SK-N-SH (cell line): ENCODE measurements around the gene CNTN4. TPM values are rescaled to one million over a fixed set of nuclear protein-coding genes. Genes with fewer than 3 reads are reported as not detected.

Experiments
- CTCF ChIA-PET: fragments of 300-600, 350-600 bp; formaldehyde crosslinking; extraction: SDS; loops from one replicate; lab custom pipeline; 2021; lab: Yijun Ruan, JAX
- POLR2A ChIA-PET: fragments of 350-600 bp; sonication (Branson Sonifier 250); formaldehyde crosslinking; extraction: SDS; loops from one replicate; lab custom pipeline; 2020; ENCODE audit warnings: antibody characterized with exemption, inconsistent platforms; lab: Yijun Ruan, JAX
- DNase-seq: peaks from one replicate; pipeline ENCODE4 v3.0.0; 2012
- H2AFZ ChIP-seq: fragments of 200-600 bp; sonication (generic); 2 replicates; pipeline ENCODE4 v1.8.1; 2016; ENCODE audit warnings: antibody characterized with exemption, mild to moderate bottlenecking, low read depth
- H3F3A ChIP-seq: fragments of 200-600 bp; sonication (generic); replicated peaks from 2 replicates; pipeline ENCODE3; 2016; ENCODE audit warnings: antibody characterized with exemption, mild to moderate bottlenecking; ENCODE audit not compliant: insufficient read depth
- H3K27ac ChIP-seq, 2 experiments: fragments of 200-500 bp in 1 of 2; fragments of 200-600 bp in 1 of 2; sonication (Bioruptor generic) in 1 of 2; sonication (generic), shearing (Covaris generic) in 1 of 2; 2 replicates each; pipeline versions ENCODE4 v1.5.1 to v1.6.1; 2014 to 2016; ENCODE audit warnings: low read depth in 2 of 2, inconsistent platforms in 1 of 2, low read length in 1 of 2, mild to moderate bottlenecking in 1 of 2, mixed read lengths in 1 of 2
- H3K27me3 ChIP-seq: fragments of 200-600 bp; sonication (generic), shearing (Covaris generic); 2 replicates; pipeline ENCODE4 v1.6.1; 2016; ENCODE audit warnings: mixed run types; ENCODE audit not compliant: insufficient read depth
- H3K36me3 ChIP-seq, 2 experiments: fragments of 200-500 bp in 1 of 2; fragments of 200-600 bp in 1 of 2; sonication (Bioruptor generic) in 1 of 2; sonication (generic) in 1 of 2; replicated peaks in 1 of 2; 2 replicates each; pipeline versions ENCODE3 to v1.5.1; 2014 to 2016; ENCODE audit warnings: low read length in 1 of 2, mild to moderate bottlenecking in 1 of 2; ENCODE audit not compliant: insufficient read depth in 2 of 2, control insufficient read depth in 1 of 2
- H3K4me1 ChIP-seq, 2 experiments: fragments of 200-500 bp in 1 of 2; fragments of 200-600 bp in 1 of 2; sonication (Bioruptor generic) in 1 of 2; sonication (generic), shearing (Covaris generic) in 1 of 2; 2 replicates each; pipeline versions ENCODE4 v1.5.1 to v1.6.1; 2014 to 2016; ENCODE audit warnings: low read depth in 1 of 2, low read length in 1 of 2, mixed run types in 1 of 2; ENCODE audit not compliant: insufficient read depth in 2 of 2, control insufficient read depth in 1 of 2
- H3K4me2 ChIP-seq: fragments of 200-600 bp; sonication (generic), shearing (Covaris generic); 2 replicates; pipeline ENCODE4 v1.6.1; 2017; ENCODE audit warnings: mixed run types
- H3K4me3 ChIP-seq, 2 experiments: fragments of 200-500 bp in 1 of 2; fragments of 200-600 bp in 1 of 2; sonication (Bioruptor generic) in 1 of 2; sonication (generic), shearing (Covaris generic) in 1 of 2; 2 replicates each; pipeline versions ENCODE4 v1.5.1 to v1.8.1; 2014 to 2016; ENCODE audit warnings: low read depth in 2 of 2, inconsistent platforms in 1 of 2, low read length in 1 of 2, mild to moderate bottlenecking in 1 of 2, mixed read lengths in 1 of 2, moderate library complexity in 1 of 2
- H3K79me2 ChIP-seq: fragments of 200-600 bp; sonication (generic); 2 replicates; pipeline ENCODE4 v1.8.1; 2017; ENCODE audit warnings: mild to moderate bottlenecking; ENCODE audit not compliant: insufficient read depth
- H3K9ac ChIP-seq: fragments of 200-600 bp; sonication (generic); 2 replicates; pipeline ENCODE4 v1.6.1; 2017; ENCODE audit warnings: mixed run types
- H3K9me2 ChIP-seq: fragments of 200-600 bp; sonication (generic); 2 replicates; pipeline ENCODE4 v1.6.1; 2017; ENCODE audit warnings: mixed run types
- H3K9me3 ChIP-seq: fragments of 200-600 bp; sonication (generic); 2 replicates; pipeline ENCODE4 v1.6.1; 2017; ENCODE audit warnings: mixed run types, mild to moderate bottlenecking, moderate library complexity
- H4K20me1 ChIP-seq: fragments of 200-600 bp; sonication (generic); 2 replicates; pipeline ENCODE4 v1.6.1; 2017; ENCODE audit warnings: mild to moderate bottlenecking, mixed run types; ENCODE audit not compliant: insufficient read depth
- ELF1 ChIP-seq: IDR thresholded peaks from 2 replicates; pipeline ENCODE4 v1.4.0; 2012
- EP300 ChIP-seq, 2 experiments: IDR thresholded peaks; 2 replicates each; pipeline versions ENCODE4 v1.4.0 to v1.6.1; 2012; ENCODE audit warnings: borderline replicate concordance in 1 of 2, low read depth in 1 of 2, low read length in 1 of 2
- EZH2phosphoT487 ChIP-seq: fragments of 200-600 bp; sonication (generic); IDR thresholded peaks from 2 replicates; pipeline ENCODE4 v1.6.1; 2017; ENCODE audit warnings: low read depth, mixed run types, mild to moderate bottlenecking, antibody characterized with exemption, moderate library complexity, borderline replicate concordance
- FOXM1 ChIP-seq: IDR thresholded peaks from 2 replicates; pipeline ENCODE4 v1.4.0; 2012; ENCODE audit warnings: low read depth, mild to moderate bottlenecking
- GABPA ChIP-seq: IDR thresholded peaks from 2 replicates; pipeline ENCODE4 v1.4.0; 2012; ENCODE audit warnings: low read depth, mild to moderate bottlenecking
- GATA2 ChIP-seq: sonication (generic); formaldehyde crosslinking; IDR thresholded peaks from 2 replicates; pipeline ENCODE4 v1.5.0; 2020; ENCODE audit warnings: mild to moderate bottlenecking, missing genetic modification reagents
- IRF3 ChIP-seq: fragments of 150-350 bp; IDR thresholded peaks from 2 replicates; pipeline ENCODE4 v1.6.1; 2016; ENCODE audit warnings: mild to moderate bottlenecking, low read depth, low read length
- MXI1 ChIP-seq: IDR thresholded peaks from 2 replicates; pipeline ENCODE4 v1.6.1; 2012; ENCODE audit warnings: mild to moderate bottlenecking, low read depth, low read length, improper control_type of control experiment
- NFIC ChIP-seq: IDR thresholded peaks from 2 replicates; pipeline ENCODE4 v1.4.0; 2012; ENCODE audit warnings: borderline replicate concordance
- NRF1 ChIP-seq: IDR thresholded peaks from 2 replicates; pipeline ENCODE4 v1.6.1; 2012; ENCODE audit warnings: low read depth, mild to moderate bottlenecking, low read length
- RCOR1 ChIP-seq: fragments of 150-350 bp; IDR thresholded peaks from 2 replicates; pipeline ENCODE4 v1.6.1; 2017; ENCODE audit warnings: antibody characterized with exemption, low read length
- REST ChIP-seq: IDR thresholded peaks from 2 replicates; pipeline ENCODE4 v1.6.1; 2012; ENCODE audit warnings: mild to moderate bottlenecking, low read depth, low read length, moderate library complexity
- RXRA ChIP-seq: IDR thresholded peaks from 2 replicates; pipeline ENCODE4 v1.4.0; 2012; ENCODE audit warnings: low read depth, mild to moderate bottlenecking, borderline replicate concordance
- TCF12 ChIP-seq: IDR thresholded peaks from 2 replicates; pipeline ENCODE4 v1.4.0; 2012
- TEAD4 ChIP-seq: IDR thresholded peaks from 2 replicates; pipeline ENCODE4 v1.4.0; 2012; ENCODE audit warnings: mild to moderate bottlenecking, borderline replicate concordance; ENCODE audit not compliant: insufficient read depth
- YY1 ChIP-seq: IDR thresholded peaks from 2 replicates; pipeline ENCODE4 v1.4.0; 2012; ENCODE audit warnings: low read depth, mild to moderate bottlenecking
- WGBS: methylation state at CpG from one replicate; pipeline ENCODE4 v1.1.6; 2017; ENCODE audit warnings: low lambda C conversion rate; 5-methylcytosine and 5-hydroxymethylcytosine counted together
- polyA plus RNA-seq, 3 experiments: library from polyadenylated mRNA; depleted of rRNA; stranded (reverse); fragments of >200 nt; gene quantifications; 2 replicates each; pipeline ENCODE4 v1.2.3, GENCODE V29; 2012
- TF ChIP-seq, protein P1 (sequence below): fragments of 200-600 bp; sonication (generic); IDR thresholded peaks from 2 replicates; pipeline ENCODE4 v1.6.1; 2017; ENCODE audit warnings: antibody characterized with exemption, mild to moderate bottlenecking, moderate library complexity

The CNTN4 gene
- polyA plus RNA-seq, 1 of the 3 experiments (the other 2 are of a cell fraction) = 0.12 TPM

GRCh38 chr3:2274526-2274925, 175.9 kb downstream of the CNTN4 start:
- ChIA-PET CTCF (no interaction called here), POLR2A (no interaction called here)
- no peaks in the 10 kb centered on the region for H3K9me2 ChIP-seq

GRCh38 chr3:2283818-2284217, 185.2 kb downstream of the CNTN4 start:
- no peak overlapping the region for H3K4me3 ChIP-seq
- H3F3A ChIP-seq = no peaks in the 10 kb centered on the region
- no peaks in the 10 kb centered on the region for H3K9me3 ChIP-seq
- peak; percentile 51 for TF ChIP-seq GATA2 (CRISPR knock-in tag)
- TF ChIP-seq ELF1 = no peak
- H3K27ac ChIP-seq = no peak overlapping the region
- CTCF ChIA-PET = interaction anchor here (0.6 to 1.1 kb wide), 3 partner anchors 14 to 870 kb away, joined by 3 read pairs; no protein-coding TSS in a partner anchor
- H3K9ac ChIP-seq = no peak overlapping the region
- H3K27me3 ChIP-seq = no peaks in the 10 kb centered on the region
- no peak for DNase-seq
- POLR2A ChIA-PET = no interaction called here
- no peak overlapping the region for H3K4me2 ChIP-seq
- no peaks in the 10 kb centered on the region for H3K36me3 ChIP-seq
- H3K79me2 ChIP-seq = no peaks in the 10 kb centered on the region
- no peak overlapping the region for H2AFZ ChIP-seq
- no peaks in the 10 kb centered on the region for H3K4me1 ChIP-seq
- no peaks in the 10 kb centered on the region for H3K9me2 ChIP-seq
- H4K20me1 ChIP-seq = no peaks in the 10 kb centered on the region

More at GRCh38 chr3:2274526-2274925, 175.9 kb downstream of the CNTN4 start:
- H3K9ac ChIP-seq = no peak overlapping the region
- no peak overlapping the region for H3K4me3 ChIP-seq
- H3K9me3 ChIP-seq = no peaks in the 10 kb centered on the region
- no peak for DNase-seq
- H3K4me2 ChIP-seq = no peak overlapping the region
- 38% methylated on average over 1 of the region's 1 CpG for WGBS
- H3K27me3 ChIP-seq = no peaks in the 10 kb centered on the region
- no peak overlapping the region for H2AFZ ChIP-seq
- TF ChIP-seq NFIC (no peak), TEAD4 (no peak)
- TF ChIP-seq, all 33 proteins: peak for 0
- Histone ChIP-seq H3K79me2 (no peaks in the 10 kb centered on the region), H3K27ac (no peak overlapping the region), H3K36me3 (no peaks in the 10 kb centered on the region), H4K20me1 (no peaks in the 10 kb centered on the region), H3K4me1 (no peaks in the 10 kb centered on the region), H3F3A (no peaks in the 10 kb centered on the region)

DNA sequence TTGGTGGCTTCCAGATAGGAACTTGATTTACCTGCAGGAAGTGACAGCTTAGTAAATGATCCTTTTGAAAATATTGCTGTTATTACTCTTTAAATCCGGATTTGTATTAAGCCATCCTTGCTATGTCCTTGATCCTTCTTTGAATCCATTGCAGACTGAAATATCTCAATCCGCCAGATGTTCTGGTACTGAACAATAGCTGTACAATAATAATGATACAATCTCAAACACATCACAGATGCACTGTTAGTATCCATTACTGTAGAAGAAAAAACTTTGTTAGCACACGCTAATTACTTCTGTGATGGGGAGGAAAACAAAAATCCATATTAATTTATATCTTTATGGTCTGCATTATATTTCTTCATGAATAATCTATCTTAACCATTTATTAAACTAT, 202.3 kb downstream of the CNTN4 start:
- Histone ChIP-seq H3K9ac (no peak overlapping the region), H3K4me3 (no peak overlapping the region), H3F3A (no peaks in the 10 kb centered on the region), H4K20me1 (no peaks in the 10 kb centered on the region), H3K27me3 (no peaks in the 10 kb centered on the region), H3K27ac (peak overlapping the region in 1 of 2 experiments; percentile 67; a peak in 2 of 4 replicates), H3K4me1 (peaks cover 0 to 3% of the 10 kb centered on the region in 2 experiments; a peak in 2 of 4 replicates), H3K4me2 (no peak overlapping the region), H3K79me2 (no peaks in the 10 kb centered on the region), H3K9me3 (peaks cover 4% of the 10 kb centered on the region; the same call in 1 of the 2 replicates), H3K36me3 (no peaks in the 10 kb centered on the region), H3K9me2 (no peaks in the 10 kb centered on the region), H2AFZ (no peak overlapping the region)
- peak; percentile 44 for DNase-seq
- ChIA-PET CTCF (interaction anchor here (1.2 to 1.4 kb wide), 2 partner anchors 17 to 621 kb away, joined by 3 read pairs; no protein-coding TSS in a partner anchor), POLR2A (interaction anchor here (0.6 kb wide), 2 partner anchors 31 to 652 kb away, joined by 3 read pairs; no protein-coding TSS in a partner anchor)
- 10% methylated on average over 3 of the region's 3 CpGs for WGBS
- TF ChIP-seq IRF3 (no peak), RXRA (no peak), ELF1 (no peak), REST (no peak), GABPA (no peak), RCOR1 (peak; percentile 76), EZH2phosphoT487 (no peak), YY1 (no peak), EP300 (IDR thresholded peaks at IDR 0.05; ENCODE audit: borderline replicate concordance in 1 of 2, low read depth in 1 of 2, low read length in 1 of 2) (peak in 1 of 2 experiments; percentile 37; a peak in 1 of 4 replicates), TCF12 (no peak; the same call in 1 of the 2 replicates), FOXM1 (no peak), NRF1 (no peak), MXI1 (no peak)
- TF ChIP-seq, protein P1, sequence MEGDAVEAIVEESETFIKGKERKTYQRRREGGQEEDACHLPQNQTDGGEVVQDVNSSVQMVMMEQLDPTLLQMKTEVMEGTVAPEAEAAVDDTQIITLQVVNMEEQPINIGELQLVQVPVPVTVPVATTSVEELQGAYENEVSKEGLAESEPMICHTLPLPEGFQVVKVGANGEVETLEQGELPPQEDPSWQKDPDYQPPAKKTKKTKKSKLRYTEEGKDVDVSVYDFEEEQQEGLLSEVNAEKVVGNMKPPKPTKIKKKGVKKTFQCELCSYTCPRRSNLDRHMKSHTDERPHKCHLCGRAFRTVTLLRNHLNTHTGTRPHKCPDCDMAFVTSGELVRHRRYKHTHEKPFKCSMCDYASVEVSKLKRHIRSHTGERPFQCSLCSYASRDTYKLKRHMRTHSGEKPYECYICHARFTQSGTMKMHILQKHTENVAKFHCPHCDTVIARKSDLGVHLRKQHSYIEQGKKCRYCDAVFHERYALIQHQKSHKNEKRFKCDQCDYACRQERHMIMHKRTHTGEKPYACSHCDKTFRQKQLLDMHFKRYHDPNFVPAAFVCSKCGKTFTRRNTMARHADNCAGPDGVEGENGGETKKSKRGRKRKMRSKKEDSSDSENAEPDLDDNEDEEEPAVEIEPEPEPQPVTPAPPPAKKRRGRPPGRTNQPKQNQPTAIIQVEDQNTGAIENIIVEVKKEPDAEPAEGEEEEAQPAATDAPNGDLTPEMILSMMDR = no peak
